ENCODE measurements around the gene PCDH7. TPM values are rescaled to one million over a fixed set of nuclear protein-coding genes. Genes with fewer than 3 reads are reported as not detected.

The PCDH7 gene
- total and polyA plus RNA-seq, 2 experiments from 2014 or later: 0.24 to 1.1 TPM

- peak; percentile 37 for DNase-seq
- Histone ChIP-seq H3K27me3 (replicated peaks; ENCODE audit: insufficient read depth) (peaks cover 48% of the 10 kb centered on the region), H3K4me2 (ENCODE audit: unreplicated experiment) (peak overlapping the region; percentile 93), H3K9me3 (ENCODE audit: low read depth) (no peaks in the 10 kb centered on the region), H3K27ac (no peak overlapping the region), H3K36me3 (ENCODE audit: low read depth) (no peaks in the 10 kb centered on the region), H3K9ac (no peak overlapping the region), H4K20me1 (ENCODE audit: insufficient read depth) (no peaks in the 10 kb centered on the region), H2AFZ (peak overlapping the region; percentile 73), H3F3A (ENCODE audit: insufficient read depth) (no peaks in the 10 kb centered on the region), H3K9me2 (ENCODE audit: insufficient read depth) (no peaks in the 10 kb centered on the region), H3K4me3 (peak overlapping the region; percentile 72), H3K79me2 (ENCODE audit: insufficient read depth) (no peaks in the 10 kb centered on the region), H3K4me1 (ENCODE audit: insufficient read depth) (peaks cover under 1% of the 10 kb centered on the region; the same call in 1 of the 2 replicates)
- no peak for TF ChIP-seq EZH2 (IDR thresholded peaks at IDR 0.05; ENCODE audit: insufficient read depth, poor library complexity, severe bottlenecking)
- no peak for TF ChIP-seq EZH2phosphoT487 (IDR thresholded peaks at IDR 0.05; ENCODE audit: insufficient read depth, low read depth)
- in situ Hi-C loops (cut with MboI): no loop called here
- 3 to 6% methylated on average over 54 to 70 of the region's 95 CpGs for WGBS, 2 experiments (ENCODE audit: low coverage in 1 of 2, low lambda C conversion rate in 2 of 2, missing lambda C conversion rate in 2 of 2)
Measured at GRCh38 chr4:30721185-30722091, 1.3 kb downstream of the PCDH7 start.

GRCh38 chr4:30722092-30722358 is 1.9 kb downstream of the PCDH7 start:
- DNase-seq: no peak
- 10 to 15% methylated on average over 16 to 33 of the region's 39 CpGs for WGBS, 2 experiments (ENCODE audit: low coverage in 1 of 2, low lambda C conversion rate in 2 of 2, missing lambda C conversion rate in 2 of 2)
- no peak for TF ChIP-seq EZH2phosphoT487 (IDR thresholded peaks at IDR 0.05; ENCODE audit: insufficient read depth, low read depth)
- no peak for TF ChIP-seq EZH2 (IDR thresholded peaks at IDR 0.05; ENCODE audit: insufficient read depth, poor library complexity, severe bottlenecking)
- H3K36me3 ChIP-seq (ENCODE audit: low read depth): no peaks in the 10 kb centered on the region
- no peaks in the 10 kb centered on the region for H4K20me1 ChIP-seq (ENCODE audit: insufficient read depth)
- H3K4me2 ChIP-seq (ENCODE audit: unreplicated experiment): no peak overlapping the region
- no peaks in the 10 kb centered on the region for H3K9me2 ChIP-seq (ENCODE audit: insufficient read depth)
- H3K4me3 ChIP-seq: no peak overlapping the region; the same call in 1 of the 2 replicates
- no peaks in the 10 kb centered on the region; the same call in 1 of the 2 replicates for H3K4me1 ChIP-seq (ENCODE audit: insufficient read depth)
- no peak overlapping the region for H3K27ac ChIP-seq
- no peaks in the 10 kb centered on the region for H3F3A ChIP-seq (ENCODE audit: insufficient read depth)
- H3K9me3 ChIP-seq (ENCODE audit: low read depth): no peaks in the 10 kb centered on the region
- in situ Hi-C loops (cut with MboI): no loop called here
- H2AFZ ChIP-seq: no peak overlapping the region
- H3K27me3 ChIP-seq (replicated peaks; ENCODE audit: insufficient read depth): peaks cover 48% of the 10 kb centered on the region
- H3K79me2 ChIP-seq (ENCODE audit: insufficient read depth): no peaks in the 10 kb centered on the region
- no peak overlapping the region for H3K9ac ChIP-seq

GRCh38 chr4:30722359-30723200 is 2.4 kb downstream of the PCDH7 start:
- Histone ChIP-seq H3K9me3 (ENCODE audit: low read depth) (no peaks in the 10 kb centered on the region), H4K20me1 (ENCODE audit: insufficient read depth) (no peaks in the 10 kb centered on the region), H3K27me3 (replicated peaks; ENCODE audit: insufficient read depth) (peaks cover 48% of the 10 kb centered on the region), H3F3A (ENCODE audit: insufficient read depth) (no peaks in the 10 kb centered on the region), H3K4me2 (ENCODE audit: unreplicated experiment) (no peak overlapping the region), H2AFZ (no peak overlapping the region), H3K27ac (no peak overlapping the region), H3K4me1 (ENCODE audit: insufficient read depth) (no peaks in the 10 kb centered on the region; the same call in 1 of the 2 replicates), H3K9ac (no peak overlapping the region), H3K4me3 (no peak overlapping the region), H3K79me2 (ENCODE audit: insufficient read depth) (no peaks in the 10 kb centered on the region), H3K9me2 (ENCODE audit: insufficient read depth) (no peaks in the 10 kb centered on the region), H3K36me3 (ENCODE audit: low read depth) (no peaks in the 10 kb centered on the region)
- in situ Hi-C loops (cut with MboI): no loop called here
- 15 to 20% methylated on average over 49 to 70 of the region's 77 CpGs for WGBS, 2 experiments (ENCODE audit: low coverage in 1 of 2, low lambda C conversion rate in 2 of 2, missing lambda C conversion rate in 2 of 2)
- DNase-seq: no peak
- TF ChIP-seq EZH2 (IDR thresholded peaks at IDR 0.05; ENCODE audit: insufficient read depth, poor library complexity, severe bottlenecking) (no peak), EZH2phosphoT487 (IDR thresholded peaks at IDR 0.05; ENCODE audit: insufficient read depth, low read depth) (no peak)

- DNase-seq: no peak
- in situ Hi-C loops (cut with MboI): no loop called here
- no peaks in the 10 kb centered on the region for H3K9me3 ChIP-seq (ENCODE audit: low read depth)
- H4K20me1 ChIP-seq (ENCODE audit: insufficient read depth): no peaks in the 10 kb centered on the region
- peaks cover 41% of the 10 kb centered on the region for H3K27me3 ChIP-seq (replicated peaks; ENCODE audit: insufficient read depth)
- H3K9ac ChIP-seq: no peak overlapping the region
- TF ChIP-seq EZH2phosphoT487 (IDR thresholded peaks at IDR 0.05; ENCODE audit: insufficient read depth, low read depth): no peak
- TF ChIP-seq EZH2 (IDR thresholded peaks at IDR 0.05; ENCODE audit: insufficient read depth, poor library complexity, severe bottlenecking): no peak
- no peaks in the 10 kb centered on the region for H3K9me2 ChIP-seq (ENCODE audit: insufficient read depth)
- no peak overlapping the region for H2AFZ ChIP-seq
- no peak overlapping the region for H3K27ac ChIP-seq
- no peaks in the 10 kb centered on the region; the same call in 1 of the 2 replicates for H3K4me1 ChIP-seq (ENCODE audit: insufficient read depth)
- no peaks in the 10 kb centered on the region for H3F3A ChIP-seq (ENCODE audit: insufficient read depth)
- H3K4me2 ChIP-seq (ENCODE audit: unreplicated experiment): no peak overlapping the region
- no peaks in the 10 kb centered on the region for H3K79me2 ChIP-seq (ENCODE audit: insufficient read depth)
- no peak overlapping the region for H3K4me3 ChIP-seq
- no peaks in the 10 kb centered on the region for H3K36me3 ChIP-seq (ENCODE audit: low read depth)
- WGBS, 2 experiments (ENCODE audit: low coverage in 1 of 2, low lambda C conversion rate in 2 of 2, missing lambda C conversion rate in 2 of 2): 42 to 43% methylated on average over 15 of the region's 15 CpGs
Measured at GRCh38 chr4:30723201-30723955, 3.2 kb downstream of the PCDH7 start.
